NCI-H1930 (cell line): Measurements from ENCODE around the gene SMKR1.
"Not testable (repeated sequence)": the region's sequence is repeated elsewhere in the genome, so short reads cannot be mapped to it uniquely, and the experiment has no call there.

Source experiments
- DNase-seq, 2 experiments: peaks; one replicate each; lab custom pipeline; 2025; lab: John Stamatoyannopoulos, UW

Gene SMKR1

DNA sequence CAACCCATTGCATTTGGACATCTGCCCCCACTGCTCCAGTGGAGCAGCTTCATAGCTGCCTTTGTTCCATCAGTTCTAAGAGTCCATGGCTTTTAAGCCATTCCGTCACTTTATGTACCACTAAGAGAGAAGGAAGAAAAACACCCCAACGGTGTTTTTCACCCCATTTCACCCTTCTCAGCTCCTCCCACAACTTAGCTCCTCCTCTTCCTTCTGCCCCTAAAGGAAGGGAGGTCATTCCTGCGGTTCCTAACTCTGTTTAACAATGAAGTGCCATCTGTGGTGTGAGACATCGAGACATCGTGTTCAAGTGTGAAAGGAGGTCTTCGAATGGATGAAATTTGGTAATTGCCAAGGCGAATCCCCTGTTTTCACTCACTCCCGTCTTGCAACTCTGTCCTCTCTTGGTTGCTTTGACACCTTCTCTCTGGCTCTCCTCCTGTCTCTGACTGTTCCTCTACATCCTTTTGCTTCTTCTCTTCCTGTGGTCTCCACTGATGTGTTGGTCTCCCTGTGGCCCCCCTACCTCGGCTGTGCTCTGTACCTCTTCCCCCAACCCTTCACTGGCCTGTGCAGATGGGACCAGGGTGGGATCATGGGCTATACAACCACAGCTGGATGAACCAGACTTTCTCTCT, 23.0 kb downstream of the SMKR1 start:
- no peak for DNase-seq

DNA sequence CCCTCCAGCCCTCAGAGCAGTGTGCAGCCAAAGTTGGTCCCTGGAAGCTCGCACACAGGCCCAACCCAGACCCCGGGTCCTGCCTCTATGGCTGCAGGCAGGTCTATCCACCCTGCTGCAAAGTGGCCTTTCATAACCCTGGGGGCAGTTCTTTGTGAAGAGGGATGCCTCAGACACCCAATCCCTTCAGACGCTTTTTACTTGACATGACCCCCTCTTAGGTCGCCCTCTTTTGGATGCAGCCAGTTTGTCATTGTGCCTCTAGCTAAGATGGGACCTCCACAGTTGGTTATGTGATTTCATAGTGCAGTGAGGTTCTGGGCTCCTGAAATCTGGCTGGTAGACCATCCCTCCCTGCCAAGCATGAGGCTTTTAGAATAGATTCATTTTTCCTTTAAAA, 27.3 kb downstream of the SMKR1 start:
- no peak for DNase-seq

DNA sequence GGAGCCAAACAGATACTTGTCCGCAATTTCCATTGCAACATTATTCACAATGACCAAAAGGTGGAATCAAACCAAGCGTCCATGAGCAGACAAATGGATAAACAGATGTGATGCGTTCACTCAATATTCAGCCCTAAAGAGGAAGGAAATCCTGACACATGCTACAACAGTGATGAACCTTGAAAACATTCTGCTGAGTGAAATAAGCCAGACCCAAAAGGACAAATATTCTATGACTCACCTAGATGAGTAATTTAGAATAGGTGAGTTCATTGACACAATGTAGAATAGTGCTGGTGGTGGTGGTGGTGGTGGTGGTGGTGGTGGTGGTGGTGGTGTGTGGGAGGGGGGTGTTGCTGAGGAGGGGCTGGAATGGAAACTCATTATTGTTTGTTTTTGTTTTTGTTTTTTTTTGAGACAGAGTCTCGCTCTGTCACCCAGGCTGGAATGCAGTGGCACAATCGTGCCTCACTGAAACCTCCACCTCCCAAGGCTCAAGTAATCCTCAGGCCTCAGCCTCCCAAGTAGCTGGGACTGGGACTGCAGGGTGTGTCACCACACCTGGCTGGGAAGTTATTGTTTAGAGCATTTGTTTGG, 28.6 kb downstream of the SMKR1 start:
- DNase-seq = no peak

DNA sequence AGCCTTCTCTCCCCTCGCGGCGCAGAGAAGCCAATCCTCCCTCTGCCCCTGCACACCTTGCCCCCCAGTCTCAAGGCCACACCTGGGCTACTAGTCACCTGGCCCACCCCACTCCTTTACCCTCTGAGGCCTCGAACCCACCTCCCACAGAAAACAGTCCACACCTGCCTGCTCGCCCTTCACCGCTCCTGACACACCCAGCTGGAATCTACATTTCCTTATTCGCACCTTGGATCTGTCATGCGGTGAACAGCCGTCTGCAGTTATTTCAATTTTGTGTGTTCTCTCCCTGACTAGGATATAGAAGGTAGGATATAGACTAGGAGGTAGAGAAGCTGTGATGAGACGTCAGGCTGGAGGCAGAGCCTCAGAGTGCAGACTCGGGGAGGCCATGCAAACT, 29.4 kb downstream of the SMKR1 start:
- no peak for DNase-seq

DNA sequence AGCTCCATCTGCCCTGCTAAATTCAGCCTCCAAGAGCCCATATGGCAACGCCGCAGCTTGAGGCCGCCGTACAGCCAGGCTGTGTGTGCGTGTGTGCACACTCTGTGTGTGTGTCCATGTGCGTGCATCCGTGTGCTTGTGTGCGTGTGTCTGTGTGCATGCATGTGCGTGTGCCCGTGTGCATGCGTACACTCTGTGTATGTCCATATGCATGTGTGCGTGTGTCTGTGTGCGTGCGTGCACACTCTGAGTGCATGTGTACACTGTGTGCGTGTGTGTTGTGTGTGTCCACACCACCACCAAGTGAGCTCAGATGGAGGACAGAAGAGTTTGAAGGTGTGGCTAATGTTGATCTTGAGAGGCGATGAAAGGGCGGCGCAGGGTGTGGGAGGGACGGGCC, 30.0 kb downstream of the SMKR1 start:
- no peak for DNase-seq

DNA sequence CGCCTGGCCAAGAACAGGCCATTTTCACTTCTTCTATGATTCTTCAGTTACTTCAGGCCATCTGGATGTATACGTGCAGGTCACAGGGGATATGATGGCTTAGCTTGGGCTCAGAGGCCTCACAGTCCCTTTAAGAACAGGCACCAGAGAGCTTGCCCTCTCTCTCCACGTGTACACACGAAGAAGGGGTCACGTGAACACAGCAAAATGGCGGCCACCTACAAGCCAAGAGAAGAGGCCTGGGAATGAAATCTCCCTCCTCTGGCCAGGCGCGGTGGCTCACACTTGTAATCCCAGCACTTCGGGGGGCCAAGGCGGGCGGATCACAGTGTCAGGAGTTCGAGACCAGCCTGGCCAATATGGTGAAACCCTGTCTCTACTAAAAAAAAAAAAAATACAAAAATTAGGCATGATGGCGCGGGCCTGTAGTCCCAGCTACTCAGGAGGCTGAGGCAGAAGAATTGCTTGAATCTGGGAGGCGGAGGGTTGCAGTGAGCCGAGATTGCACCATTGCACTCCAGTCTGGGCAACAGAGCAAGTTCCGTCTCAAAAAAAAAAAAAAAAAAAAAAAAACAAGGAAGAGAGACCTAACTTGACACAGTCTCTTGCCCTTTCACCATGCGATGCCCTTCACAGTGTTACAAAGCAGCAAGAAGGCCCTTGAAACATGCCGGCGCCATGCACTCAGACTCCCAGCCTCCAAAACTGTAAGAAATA, 32.4 kb downstream of the SMKR1 start:
- DNase-seq = not testable (repeated sequence)

DNA sequence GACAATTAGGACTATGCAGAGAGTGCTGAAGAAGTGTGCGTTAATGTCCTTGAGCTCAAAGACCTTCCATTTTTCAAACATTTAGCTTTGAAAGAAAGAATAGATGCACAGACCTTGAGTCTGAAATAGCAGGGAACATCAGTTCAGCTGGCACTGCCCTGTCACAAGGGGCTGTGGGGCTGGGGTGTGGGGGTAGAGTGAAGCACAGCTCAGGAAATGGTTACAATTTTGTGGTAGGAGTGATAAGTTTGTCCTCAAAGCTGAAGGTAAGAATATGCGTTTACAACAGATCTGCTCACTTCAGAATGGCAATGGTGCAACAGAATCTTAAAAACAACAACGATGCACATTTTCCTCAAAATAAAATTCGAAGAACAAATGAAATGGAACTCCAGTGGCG, 33.6 kb downstream of the SMKR1 start:
- DNase-seq = no peak

DNA sequence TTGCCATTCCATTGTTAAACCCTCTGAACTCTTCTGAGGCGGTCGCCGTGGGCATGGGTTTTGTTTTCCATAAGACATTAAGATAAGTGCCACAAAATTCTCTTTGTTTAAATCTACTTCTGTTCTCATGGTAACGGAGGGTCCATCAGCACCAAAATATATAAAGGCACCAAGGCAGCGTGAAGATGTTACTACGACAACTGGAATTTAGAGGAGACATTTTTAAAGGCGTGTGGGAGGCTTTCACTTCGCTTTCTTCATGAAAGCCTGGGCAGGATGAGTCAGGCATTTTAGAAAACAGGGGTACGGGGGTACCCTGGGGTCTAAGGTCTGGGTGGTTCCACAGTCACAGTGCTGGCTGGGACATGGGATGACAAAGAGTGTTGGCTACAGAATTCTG, 34.0 kb downstream of the SMKR1 start:
- DNase-seq = no peak

DNA sequence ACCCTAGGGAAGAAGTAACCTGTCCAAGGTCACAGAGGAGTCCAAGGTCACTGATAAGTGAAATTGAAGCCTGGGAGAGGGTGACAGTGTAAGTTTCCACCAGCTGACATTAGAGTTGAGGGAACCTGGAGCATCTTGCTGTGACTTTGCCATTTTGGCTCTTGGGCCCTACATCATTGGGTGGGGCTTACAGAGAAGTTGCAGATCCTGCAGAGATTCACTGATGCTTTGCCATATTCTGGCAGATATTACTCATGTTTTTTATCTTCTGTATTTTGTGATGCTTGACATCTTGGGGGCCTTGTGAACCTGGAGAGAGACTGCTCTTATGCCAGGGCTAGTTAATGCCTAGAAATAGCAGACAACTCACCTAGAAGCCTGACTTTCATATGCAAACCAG, 36.5 kb downstream of the SMKR1 start:
- no peak for DNase-seq

DNA sequence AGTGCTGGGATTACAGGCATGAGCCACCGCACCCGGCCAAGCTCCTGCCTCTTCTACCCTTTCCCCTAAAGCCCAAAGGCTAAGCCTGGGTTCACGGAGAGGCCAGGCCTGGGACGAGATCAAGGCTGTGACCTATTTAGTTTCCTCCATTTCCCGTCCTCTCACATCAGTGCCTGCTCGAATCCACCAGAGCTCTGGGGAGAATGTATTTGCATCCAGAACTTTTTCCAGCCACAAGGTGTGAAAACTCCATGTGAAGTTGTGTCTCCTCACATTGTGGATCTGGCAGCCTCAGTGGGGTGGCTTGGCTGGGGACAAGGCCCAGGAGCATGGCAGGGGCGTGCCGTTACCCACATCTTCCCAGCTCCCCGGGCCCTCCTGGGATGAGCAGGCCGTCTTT, 38.0 kb downstream of the SMKR1 start:
- no peak for DNase-seq

DNA sequence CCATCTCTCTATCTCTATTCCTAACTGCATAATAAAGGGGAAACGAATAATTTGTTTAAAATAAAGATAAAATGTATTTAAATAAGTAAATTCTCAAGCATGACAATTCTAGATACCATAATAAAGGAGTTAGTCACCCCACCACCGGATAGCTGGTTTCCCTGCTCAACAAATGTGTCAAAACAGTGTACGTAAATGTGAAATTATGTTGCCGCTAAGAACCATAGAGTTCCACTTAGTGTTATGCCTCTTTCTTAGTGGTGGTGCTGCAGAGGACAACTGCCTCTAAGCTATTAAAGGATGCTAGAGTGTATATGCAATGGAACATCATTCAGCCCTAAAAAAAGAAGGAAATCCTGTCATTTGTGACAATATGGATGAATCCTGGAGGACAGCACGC, 42.4 kb downstream of the SMKR1 start:
- DNase-seq = no peak

DNA sequence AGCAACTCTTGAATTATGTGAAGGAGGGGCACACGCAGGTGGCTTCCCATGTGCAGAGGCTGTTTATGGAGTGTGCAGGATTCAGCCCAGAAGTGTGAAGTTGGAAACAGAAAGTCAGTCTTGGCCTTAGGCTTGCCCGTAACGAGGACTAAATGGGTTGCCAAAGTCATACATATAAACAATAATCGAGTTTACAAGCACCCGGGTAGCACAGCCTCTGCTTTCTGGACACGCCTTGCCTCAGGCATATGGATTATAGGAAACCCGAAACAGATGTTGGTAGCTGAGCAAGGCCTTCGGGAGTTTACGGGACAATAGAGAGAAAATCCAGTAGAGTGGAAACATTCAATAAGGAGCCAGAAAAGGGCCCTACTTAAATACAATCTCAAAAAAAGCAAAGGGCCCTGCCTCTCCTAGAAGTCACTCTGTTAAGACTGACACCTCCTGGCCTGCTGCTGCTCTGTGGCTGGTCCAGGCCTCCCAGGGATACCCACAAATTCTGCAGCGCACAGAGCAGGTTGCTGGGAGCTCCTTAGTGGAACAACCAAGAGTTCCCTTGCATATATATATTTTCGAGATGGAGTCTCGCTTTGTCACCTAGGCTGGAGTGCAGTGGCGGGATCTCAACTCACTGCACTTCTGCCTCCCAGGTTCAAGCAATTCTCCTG, 48.5 kb downstream of the SMKR1 start:
- DNase-seq = no peak

DNA sequence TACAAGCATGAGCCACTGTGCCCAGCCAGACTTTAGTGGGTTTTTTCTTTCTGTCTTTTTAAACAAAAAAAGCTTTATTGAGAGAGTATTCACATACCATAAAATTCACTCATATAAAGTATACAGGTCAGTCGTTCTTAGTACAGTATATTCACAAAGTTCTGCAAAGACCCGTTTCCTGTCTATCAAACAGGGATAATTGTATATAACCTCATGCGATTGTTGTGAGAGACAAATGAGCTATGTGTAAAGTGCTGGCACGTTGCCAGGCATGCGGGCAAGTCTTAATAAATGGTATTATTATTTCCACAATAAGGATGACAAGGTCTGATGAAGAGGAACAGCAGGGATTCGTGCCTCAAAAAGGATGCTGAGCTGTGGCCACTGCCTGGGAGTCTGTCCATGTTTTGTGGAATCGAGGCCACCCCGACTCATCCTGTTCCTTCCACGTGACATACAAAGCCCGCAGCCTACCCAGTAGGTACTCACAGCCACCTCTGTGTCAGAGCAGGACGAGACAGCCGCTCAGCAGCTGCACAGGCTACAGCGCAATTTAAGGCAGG, 51.6 kb downstream of the SMKR1 start:
- no peak for DNase-seq

DNA sequence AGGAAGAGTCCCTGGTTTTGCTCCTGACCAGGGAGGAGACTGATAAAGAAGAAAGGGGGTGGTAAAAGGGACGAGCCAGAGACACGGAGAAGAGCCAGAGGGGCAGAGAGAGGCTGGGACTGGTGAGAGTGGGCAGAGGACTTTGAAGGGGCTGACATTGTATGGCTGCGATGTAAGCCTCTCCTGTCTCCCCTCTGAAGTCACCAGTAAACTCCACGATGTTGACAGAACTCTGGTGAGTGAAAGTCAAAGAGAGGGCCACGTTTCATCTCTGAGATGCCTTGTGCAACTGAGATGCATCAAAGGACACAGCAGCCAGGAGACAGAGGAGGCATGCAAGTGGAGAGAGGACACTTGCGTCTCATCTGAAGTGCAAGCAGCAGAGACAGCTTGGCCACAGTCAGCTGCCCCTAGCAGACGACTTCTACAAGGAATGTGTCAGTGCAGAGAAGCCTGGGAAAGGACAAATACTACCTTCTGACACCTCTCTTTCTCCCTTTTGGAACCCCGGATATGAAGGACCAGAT, 54.3 kb downstream of the SMKR1 start:
- DNase-seq = no peak

DNA sequence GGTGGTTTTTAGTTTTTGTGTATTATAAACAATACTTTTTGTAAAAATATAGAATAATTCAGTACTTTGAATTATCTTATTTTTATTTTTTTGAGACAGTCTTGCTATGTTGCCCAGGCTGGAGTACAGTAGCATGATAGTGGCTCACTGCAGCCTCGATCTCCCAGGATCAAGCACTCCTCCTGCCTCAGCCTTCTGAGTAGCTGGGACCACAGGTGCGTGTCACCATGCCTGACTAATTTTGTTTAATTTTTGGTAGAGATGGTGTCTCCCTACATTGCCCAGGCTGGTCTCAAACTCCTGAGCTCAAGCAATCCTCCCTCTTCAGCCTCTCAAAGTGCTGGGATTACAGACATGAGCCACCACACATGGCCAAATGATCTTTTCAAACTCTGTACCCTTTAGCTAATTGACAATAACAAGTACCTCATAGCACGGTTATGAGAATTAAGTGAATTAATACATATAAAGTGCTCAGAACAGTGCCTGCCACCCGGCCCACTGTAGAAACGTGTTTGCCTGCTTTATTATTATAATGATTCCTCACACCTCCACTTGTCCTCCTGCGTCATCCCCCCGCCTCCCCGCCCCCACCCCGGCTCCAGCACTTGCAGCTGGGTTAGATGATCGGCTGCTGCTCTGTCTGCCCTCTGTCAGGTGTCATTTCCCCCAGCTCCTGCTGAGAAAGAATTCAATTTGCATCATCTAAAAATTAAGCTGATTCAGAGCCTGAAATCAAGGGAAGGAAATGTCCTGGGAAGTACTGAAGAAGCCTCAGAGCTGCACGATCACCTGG, 55.6 kb downstream of the SMKR1 start:
- DNase-seq = no peak

DNA sequence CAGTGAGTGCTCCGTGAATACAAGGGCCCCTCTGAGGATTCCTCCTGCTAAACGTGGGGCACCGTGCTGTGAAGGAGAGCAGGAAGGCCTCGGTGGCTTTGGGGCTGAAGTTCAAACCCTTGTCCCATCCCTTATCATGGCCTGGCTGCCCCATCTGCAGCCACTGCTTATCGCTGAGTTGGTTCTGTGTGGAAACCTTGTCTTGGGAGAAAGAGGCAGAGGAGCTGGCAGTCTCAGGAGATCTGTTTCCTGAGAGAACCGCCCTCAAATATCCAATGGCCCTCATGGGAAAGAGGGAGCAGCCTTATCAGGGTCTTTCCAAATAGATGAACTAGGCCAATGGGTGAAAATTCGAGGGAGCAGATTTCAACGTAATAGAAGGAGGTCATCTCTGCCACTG, 57.2 kb downstream of the SMKR1 start:
- DNase-seq = no peak

DNA sequence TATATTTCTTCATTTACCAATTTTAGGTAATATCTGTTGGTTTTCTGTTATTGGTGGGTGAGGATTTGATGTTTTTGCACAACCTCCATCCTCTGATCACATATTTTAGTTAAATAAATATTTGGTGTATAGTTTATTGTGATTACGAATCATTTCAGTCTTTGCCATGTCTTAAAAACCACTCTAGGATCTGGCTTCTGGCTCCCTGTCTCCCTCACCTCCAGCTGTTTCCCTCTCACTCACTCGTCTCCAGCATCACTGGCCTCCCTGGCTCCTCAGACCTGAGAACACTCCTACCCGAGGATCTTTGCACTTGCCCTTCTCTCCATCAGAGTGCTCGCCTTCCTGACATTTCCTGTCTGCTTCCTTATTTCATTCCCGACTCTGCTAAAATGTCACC, 58.5 kb downstream of the SMKR1 start:
- no peak for DNase-seq

DNA sequence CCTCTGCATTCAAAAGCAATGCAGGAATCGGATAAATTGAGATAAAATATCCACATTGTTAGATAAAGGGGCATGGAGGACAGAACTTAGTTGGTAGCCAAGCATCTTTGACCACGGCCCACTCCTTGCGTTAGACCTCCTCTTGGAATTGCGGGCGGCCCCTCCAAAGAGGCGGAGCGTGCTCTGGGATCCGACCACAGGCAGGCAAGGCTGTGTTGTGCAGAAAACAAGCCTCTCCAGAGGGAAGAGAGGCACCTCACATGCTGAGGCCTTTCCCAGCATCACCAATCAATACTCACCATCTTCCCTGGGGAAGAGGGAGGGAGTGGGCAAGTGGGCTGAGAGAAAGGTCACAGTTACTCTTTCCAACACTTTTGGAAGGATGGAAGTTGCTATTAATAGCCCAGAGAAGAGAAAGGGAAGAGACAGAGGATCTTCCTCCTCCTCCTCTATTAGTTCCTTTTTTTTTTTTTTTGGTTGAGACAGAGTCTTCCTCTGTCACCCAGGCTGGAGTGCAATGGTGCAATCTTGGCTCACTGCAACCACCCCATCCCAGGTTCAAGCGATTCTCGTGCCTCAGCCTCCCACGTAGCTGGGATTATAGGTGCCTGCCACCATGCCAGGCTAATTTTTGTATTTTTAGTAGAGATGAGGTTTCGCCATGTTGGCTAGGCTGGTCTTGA, 59.5 kb downstream of the SMKR1 start:
- DNase-seq = no peak
